Activated T-helper 1 cell treated with anti-CD3 and anti-CD28 coated beads, Interleukin-12 subunit alpha, Interleukin-12 subunit beta, Interleukin-2, Interleukin-4 antibody, amounts not matched to agents 30 ng/mL and 10 ng/mL and 1 ng/mL, durations not matched to agents 14 hours and 24 hours and 36 hours (primary cell): ENCODE measurements around the gene CARD11. TPM values are rescaled to one million over a fixed set of nuclear protein-coding genes. Genes with fewer than 3 reads are reported as not detected.
"Not testable (repeated sequence)": the region's sequence is repeated elsewhere in the genome, so short reads cannot be mapped to it uniquely, and the experiment has no call there.

Experiments
- DNase-seq: peaks from one replicate; pipeline ENCODE4 v3.0.0; 2021; ENCODE audit warnings: low spot score
- H3K27ac Mint-ChIP-seq: one replicate; pipeline ENCODE4 v1.8.0; 2021; ENCODE audit warnings: mild to moderate bottlenecking, mixed read lengths
- H3K27me3 Mint-ChIP-seq: one replicate; pipeline ENCODE4 v1.8.0; 2022; ENCODE audit warnings: mild to moderate bottlenecking, moderate library complexity, mixed read lengths; ENCODE audit not compliant: insufficient read depth
- H3K36me3 Mint-ChIP-seq: one replicate; pipeline ENCODE4 v1.8.0; 2021; ENCODE audit warnings: low read depth, mixed read lengths
- H3K4me1 Mint-ChIP-seq: one replicate; pipeline ENCODE4 v1.8.0; 2021; ENCODE audit warnings: low read depth, mixed read lengths
- H3K4me3 Mint-ChIP-seq: one replicate; pipeline ENCODE4 v1.8.0; 2021; ENCODE audit warnings: mild to moderate bottlenecking, moderate library complexity, mixed read lengths
- H3K9me3 Mint-ChIP-seq: one replicate; pipeline ENCODE4 v1.8.0; 2021; ENCODE audit warnings: mixed read lengths
- intact Hi-C: fragments of 100-400 bp; cut with micrococcal nuclease; formaldehyde crosslinking; loops from one replicate; pipeline ENCODE4 v1.15.1; 2024
- total RNA-seq: library from RNA; stranded (reverse); gene quantifications from 2 replicates; pipeline ENCODE4 v1.2.3, GENCODE V29; 2022

Gene CARD11
- total RNA-seq, 1 donor from 2014 or later = 128 TPM

DNA sequence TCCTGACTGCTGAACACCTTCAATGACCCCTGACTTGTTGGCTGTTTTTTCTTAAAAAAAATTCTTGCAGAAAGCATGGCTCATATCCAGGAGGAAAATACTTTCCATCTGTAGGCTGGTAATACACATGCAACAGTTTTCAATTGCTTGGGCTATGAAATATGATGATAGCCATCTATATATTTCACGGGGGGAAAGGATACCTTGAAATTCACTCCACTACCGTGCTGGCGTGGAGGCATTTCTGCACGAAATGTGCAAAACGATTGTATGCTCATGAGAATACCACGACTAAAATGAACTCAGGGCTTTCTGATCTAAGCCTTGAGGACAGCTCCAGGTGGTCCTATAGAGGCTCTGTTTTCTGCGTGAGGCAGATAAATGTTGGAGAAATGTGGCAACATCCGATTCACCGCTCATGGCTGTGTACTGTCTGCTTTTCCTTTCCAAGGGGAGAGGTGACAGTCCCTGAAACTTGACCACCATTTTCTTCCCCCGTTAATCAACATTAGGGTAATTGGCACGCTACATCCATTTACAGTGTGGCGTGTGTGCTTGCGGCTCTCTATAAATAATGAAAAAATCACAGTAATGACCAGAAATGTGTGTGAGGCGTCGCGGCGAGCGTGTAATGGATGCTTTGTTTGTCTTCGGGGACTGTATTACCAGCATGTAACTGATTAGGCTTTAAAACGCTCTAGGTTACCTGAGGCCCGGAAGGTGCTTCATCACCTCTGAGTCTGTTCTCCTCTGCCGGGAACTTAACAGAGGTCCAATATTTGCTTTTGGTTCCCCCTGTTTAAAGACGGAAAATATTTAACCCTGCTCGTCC, 12.8 kb upstream of the CARD11 start:
- peaks cover 6% of the 10 kb centered on the region for H3K9me3 Mint-ChIP-seq
- H3K36me3 Mint-ChIP-seq = no peaks in the 10 kb centered on the region
- no peak overlapping the region for H3K27ac Mint-ChIP-seq
- peaks cover 11% of the 10 kb centered on the region for H3K4me1 Mint-ChIP-seq
- no peak for DNase-seq
- H3K4me3 Mint-ChIP-seq = no peak overlapping the region
- H3K27me3 Mint-ChIP-seq = peaks cover 8% of the 10 kb centered on the region
- intact Hi-C loops = no loop called here

DNA sequence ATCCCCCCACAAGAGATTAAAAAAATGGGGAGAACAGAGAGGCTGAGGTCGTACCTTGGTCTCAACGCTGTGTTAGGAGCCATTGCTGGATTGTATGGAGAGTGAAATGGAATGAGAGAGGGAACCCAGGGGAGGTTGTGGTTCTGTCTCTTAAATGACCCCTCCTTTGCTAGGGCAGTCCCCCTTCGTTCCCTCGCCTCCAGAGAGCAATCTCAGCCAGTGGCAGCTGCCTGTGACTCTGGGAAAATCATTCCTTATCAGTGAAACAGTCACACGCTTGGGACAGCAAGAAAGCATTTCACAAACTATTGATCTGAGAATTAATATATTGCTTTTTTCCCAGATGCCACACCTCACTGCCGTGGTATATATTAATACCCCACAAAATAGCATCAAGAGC, 12.0 kb upstream of the CARD11 start:
- intact Hi-C loops = no loop called here
- DNase-seq = no peak
- Mint-ChIP-seq H3K4me1 (peaks cover 7% of the 10 kb centered on the region), H3K4me3 (no peak overlapping the region), H3K9me3 (peaks cover 6% of the 10 kb centered on the region), H3K36me3 (peaks cover 1% of the 10 kb centered on the region), H3K27ac (no peak overlapping the region), H3K27me3 (peaks cover 14% of the 10 kb centered on the region)

DNA sequence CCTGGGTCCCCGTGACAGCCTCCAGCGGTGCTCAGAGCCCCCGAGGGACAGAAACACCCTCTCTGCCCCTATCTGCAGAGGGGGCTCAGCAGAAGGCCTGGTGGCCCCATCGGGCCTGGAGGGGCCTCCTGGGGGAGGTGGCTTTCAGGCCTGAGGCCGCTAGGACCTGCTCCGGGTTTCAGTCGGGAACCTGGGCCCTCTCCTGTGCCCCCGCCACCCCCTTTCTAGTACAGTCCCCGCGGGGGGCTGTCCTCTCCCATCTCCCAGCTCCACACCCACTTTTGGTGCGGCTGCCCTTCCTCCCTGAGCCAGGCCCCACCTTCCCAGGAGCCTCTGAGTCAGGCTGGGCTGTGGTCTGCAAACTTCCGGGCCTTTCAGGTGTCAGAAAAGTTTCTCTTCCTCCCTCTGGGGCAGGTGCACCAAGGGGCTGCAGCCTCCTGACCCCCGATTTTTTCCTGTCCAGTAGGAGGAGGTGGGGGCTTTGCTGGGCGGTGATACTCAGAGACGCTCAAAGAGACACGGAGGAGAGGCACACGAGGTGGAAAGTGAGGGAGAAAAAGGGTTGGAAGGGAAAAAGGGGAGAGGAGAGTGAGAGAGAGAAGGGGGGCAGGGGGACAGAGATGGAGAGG, 692 bp downstream of the CARD11 start:
- intact Hi-C loops = loop anchor here (1.0 to 2.0 kb wide), 8 partner anchors 14 to 285 kb away; no protein-coding TSS in a partner anchor
- Mint-ChIP-seq H3K27ac (peak overlapping the region; percentile 95), H3K27me3 (no peaks in the 10 kb centered on the region), H3K4me1 (peaks cover 47% of the 10 kb centered on the region), H3K36me3 (peaks cover 32% of the 10 kb centered on the region), H3K9me3 (no peaks in the 10 kb centered on the region), H3K4me3 (peak overlapping the region; percentile 97)
- peak; percentile 65 for DNase-seq

DNA sequence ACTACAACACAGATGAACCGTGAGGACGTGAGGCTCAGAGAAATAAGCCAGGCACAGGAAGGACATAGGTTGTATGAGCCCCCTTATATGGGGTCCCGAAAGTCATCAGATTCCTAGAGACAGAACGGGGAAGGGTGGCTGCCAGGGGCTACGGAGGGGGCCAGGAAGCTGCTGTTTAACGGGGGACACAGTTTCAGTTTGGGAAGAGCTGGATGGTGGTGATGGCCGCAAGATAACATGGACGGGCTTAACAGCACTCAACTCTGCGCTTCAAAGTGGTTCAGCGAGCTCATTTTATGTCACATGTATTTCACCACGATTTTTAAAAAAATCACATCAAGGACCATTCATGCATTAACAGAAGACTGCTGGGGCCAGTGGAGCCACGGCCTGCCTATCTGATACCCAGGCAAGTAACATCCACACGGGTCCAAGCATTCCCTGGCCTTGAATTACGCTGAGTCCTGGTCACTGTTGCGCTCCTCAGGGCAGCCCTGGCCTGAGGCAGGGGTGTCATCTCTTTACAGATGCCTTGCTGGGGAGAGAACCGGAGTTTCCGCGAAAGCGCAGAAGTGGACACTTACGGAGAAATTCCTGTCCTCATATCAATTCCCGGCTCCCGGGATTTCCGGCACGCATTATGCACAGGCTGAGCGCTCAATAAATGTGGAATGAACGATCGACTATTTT, 1.5 kb downstream of the CARD11 start:
- Mint-ChIP-seq H3K4me3 (peak overlapping the region; percentile 97), H3K4me1 (peaks cover 54% of the 10 kb centered on the region), H3K36me3 (peaks cover 34% of the 10 kb centered on the region), H3K27me3 (no peaks in the 10 kb centered on the region), H3K9me3 (no peaks in the 10 kb centered on the region), H3K27ac (peak overlapping the region; percentile 77)
- DNase-seq = no peak
- intact Hi-C loops = loop anchor here (2.0 kb wide), 5 partner anchors 13 to 147 kb away; no protein-coding TSS in a partner anchor

DNA sequence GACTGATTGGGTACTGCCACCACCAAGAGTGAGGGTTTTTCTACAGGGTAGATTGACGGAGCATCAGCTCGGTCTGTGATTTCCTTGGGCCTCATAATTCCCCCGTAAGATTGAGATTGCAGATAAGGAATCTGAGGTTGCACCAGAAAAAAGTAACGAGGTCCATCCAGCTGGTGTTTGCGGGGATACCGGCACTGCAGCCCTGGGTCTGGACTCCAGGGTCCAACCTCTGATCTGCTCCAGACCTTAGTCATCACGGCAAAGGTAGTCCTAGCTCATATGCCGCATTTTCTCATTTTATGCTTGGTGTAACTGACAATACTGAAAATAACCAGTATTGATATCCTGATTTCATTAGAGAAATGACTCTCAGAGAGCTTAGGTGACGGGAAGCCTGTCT, 3.9 kb downstream of the CARD11 start:
- Mint-ChIP-seq H3K4me1 (peaks cover 59% of the 10 kb centered on the region), H3K9me3 (no peaks in the 10 kb centered on the region), H3K4me3 (peak overlapping the region; percentile 73), H3K27me3 (no peaks in the 10 kb centered on the region), H3K36me3 (peaks cover 41% of the 10 kb centered on the region), H3K27ac (peak overlapping the region; percentile 73)
- no peak for DNase-seq
- intact Hi-C loops = no loop called here

DNA sequence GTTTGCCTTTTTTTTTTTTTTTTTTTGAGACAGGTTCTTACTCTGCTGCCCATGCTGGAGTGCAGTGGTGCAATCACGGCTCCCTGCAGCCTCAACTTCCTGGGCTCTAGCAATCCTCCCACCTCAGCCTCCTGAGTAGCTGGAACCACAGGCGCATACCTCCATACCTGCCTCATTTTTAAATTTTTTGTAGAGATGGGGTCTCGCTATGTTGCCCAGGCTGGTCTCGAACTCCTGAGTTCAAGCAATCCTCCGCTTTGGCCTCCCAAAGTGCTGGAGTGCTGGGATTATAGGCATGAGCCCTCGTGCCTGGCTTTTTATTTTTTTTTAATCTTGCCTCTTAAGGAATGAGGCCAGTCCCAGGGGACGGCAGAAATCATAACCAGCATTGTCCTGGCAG, 5.7 kb downstream of the CARD11 start:
- H3K9me3 Mint-ChIP-seq, DNase-seq, H3K27me3 Mint-ChIP-seq, intact Hi-C loops: not testable (repeated sequence)
- H3K36me3 Mint-ChIP-seq = peaks cover 46% of the 10 kb centered on the region
- peak overlapping the region; percentile 25 for H3K4me3 Mint-ChIP-seq
- H3K4me1 Mint-ChIP-seq = peaks cover 67% of the 10 kb centered on the region
- H3K27ac Mint-ChIP-seq = peak overlapping the region; percentile 9

DNA sequence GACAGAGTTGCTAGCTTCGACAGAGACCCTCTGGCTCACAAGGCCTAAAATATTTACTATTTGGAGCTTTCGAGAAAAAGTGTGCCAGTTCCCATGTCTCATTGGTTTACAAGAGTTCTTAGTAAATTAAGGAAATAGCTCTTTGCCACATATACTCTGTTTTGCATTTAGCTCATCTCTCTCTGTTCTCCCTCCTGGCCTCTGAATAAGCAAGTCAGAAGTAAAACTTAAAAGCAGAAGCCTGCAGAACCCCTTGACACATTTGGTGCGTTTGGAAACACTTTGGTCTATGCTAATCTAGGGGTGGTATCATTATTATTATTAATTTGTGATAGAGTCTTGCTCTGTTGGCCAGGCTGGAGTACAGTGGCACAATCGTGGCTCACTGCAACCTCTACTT, 6.4 kb downstream of the CARD11 start:
- Mint-ChIP-seq H3K36me3 (peaks cover 48% of the 10 kb centered on the region), H3K4me1 (peaks cover 66% of the 10 kb centered on the region), H3K4me3 (no peak overlapping the region), H3K27me3 (no peaks in the 10 kb centered on the region), H3K27ac (no peak overlapping the region), H3K9me3 (no peaks in the 10 kb centered on the region)
- DNase-seq = no peak
- intact Hi-C loops = no loop called here

DNA sequence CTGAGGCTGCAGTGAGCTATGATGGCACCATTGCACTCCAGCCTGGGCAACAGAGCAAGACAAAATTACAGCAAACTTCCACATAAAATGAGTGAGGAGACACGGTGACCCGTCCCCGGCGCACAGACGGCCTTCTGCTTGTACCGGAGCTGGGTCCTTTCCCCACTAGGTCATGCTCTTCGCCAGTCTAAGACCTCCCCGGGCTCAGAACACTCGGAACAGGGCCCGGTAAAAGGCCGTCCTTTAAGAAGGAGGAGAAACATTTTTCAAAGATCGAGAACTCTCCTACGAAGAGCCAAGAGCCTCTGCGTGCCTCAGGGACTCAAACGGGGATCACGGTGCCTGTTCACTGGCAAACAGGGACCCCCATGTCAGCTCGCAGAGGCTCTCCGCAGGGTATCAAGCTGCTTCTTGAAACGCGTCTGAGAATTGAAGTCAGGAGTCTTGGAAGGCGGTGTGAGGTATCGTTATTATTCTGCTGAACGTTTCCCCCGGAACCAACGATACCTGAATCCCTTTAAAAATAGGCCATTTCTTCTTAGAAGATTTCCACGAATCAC, 9.0 kb downstream of the CARD11 start:
- H3K4me3 Mint-ChIP-seq = no peak overlapping the region
- intact Hi-C loops = no loop called here
- H3K27ac Mint-ChIP-seq = no peak overlapping the region
- H3K9me3 Mint-ChIP-seq = no peaks in the 10 kb centered on the region
- H3K27me3 Mint-ChIP-seq = no peaks in the 10 kb centered on the region
- no peak for DNase-seq
- H3K36me3 Mint-ChIP-seq = peaks cover 46% of the 10 kb centered on the region
- H3K4me1 Mint-ChIP-seq = peaks cover 57% of the 10 kb centered on the region

DNA sequence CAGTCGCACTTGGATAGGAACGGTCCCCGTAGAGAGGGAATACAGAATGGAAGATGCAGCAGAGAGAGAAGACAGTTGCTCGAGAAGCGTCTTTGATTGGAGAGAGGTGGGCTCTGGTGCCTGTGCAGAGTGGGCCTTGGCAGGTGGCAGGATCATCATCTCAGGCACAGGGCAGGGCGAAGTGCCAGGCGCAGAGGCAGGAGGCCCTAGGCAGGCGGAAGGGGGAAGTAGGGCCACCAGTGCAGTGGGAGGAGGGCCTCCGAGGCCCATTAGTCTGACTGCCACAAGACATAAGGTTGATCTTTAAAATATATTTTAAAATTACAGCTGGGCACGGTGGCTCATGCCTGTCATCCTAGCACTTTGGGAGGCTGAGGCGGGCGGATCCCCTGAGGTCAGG, 10.1 kb downstream of the CARD11 start:
- peak overlapping the region; percentile 1 for H3K27ac Mint-ChIP-seq
- no peak for DNase-seq
- intact Hi-C loops = no loop called here
- no peak overlapping the region for H3K4me3 Mint-ChIP-seq
- no peaks in the 10 kb centered on the region for H3K9me3 Mint-ChIP-seq
- H3K36me3 Mint-ChIP-seq = peaks cover 43% of the 10 kb centered on the region
- H3K4me1 Mint-ChIP-seq = peaks cover 59% of the 10 kb centered on the region
- no peaks in the 10 kb centered on the region for H3K27me3 Mint-ChIP-seq

DNA sequence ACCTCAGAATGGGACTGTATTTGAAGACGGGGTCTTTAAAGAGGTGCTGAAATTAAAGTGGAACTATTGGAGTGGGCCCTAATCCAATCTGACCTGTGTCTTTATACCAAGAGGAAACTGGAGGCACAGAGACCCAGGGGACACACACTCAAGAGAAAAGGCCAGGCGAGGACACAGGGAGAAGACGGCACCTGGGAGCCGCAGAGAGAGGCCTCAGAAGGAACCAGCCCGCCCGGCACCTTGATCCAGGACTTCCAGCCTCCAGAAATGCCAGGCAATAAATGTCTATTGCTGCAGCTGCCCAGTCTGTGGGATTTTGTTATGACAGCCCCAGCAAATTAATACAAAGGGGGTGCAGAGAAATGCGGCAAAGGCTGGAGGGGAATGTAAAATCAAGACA, 10.5 kb downstream of the CARD11 start:
- no peaks in the 10 kb centered on the region for H3K27me3 Mint-ChIP-seq
- no peak for DNase-seq
- H3K9me3 Mint-ChIP-seq = no peaks in the 10 kb centered on the region
- H3K36me3 Mint-ChIP-seq = peaks cover 45% of the 10 kb centered on the region
- H3K27ac Mint-ChIP-seq = peak overlapping the region; percentile 1
- intact Hi-C loops = no loop called here
- H3K4me3 Mint-ChIP-seq = no peak overlapping the region
- peaks cover 59% of the 10 kb centered on the region for H3K4me1 Mint-ChIP-seq

DNA sequence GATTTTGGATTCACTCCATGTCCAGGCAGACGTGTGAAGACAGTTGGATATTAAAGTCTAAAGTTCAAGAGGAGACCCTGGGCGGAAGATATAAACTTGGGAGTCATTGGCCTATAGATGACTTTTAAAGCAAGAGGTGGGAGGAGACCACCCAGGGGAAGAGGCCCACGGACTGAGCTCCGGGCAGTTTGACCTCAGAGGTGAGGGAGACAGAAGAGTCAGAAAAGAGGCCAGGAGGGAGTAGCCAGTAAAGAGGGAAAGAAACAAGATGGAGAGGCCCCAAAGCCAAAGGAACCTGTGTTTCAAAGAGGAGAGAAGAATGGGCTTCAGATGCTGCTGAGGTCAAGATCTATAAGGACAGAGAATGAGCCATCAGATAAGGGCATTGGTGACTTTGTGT, 11.4 kb downstream of the CARD11 start:
- Mint-ChIP-seq H3K27ac (peak overlapping the region; percentile 49), H3K36me3 (peaks cover 51% of the 10 kb centered on the region), H3K4me1 (peaks cover 60% of the 10 kb centered on the region), H3K27me3 (no peaks in the 10 kb centered on the region), H3K4me3 (no peak overlapping the region), H3K9me3 (peaks cover 2% of the 10 kb centered on the region)
- intact Hi-C loops = no loop called here
- no peak for DNase-seq

DNA sequence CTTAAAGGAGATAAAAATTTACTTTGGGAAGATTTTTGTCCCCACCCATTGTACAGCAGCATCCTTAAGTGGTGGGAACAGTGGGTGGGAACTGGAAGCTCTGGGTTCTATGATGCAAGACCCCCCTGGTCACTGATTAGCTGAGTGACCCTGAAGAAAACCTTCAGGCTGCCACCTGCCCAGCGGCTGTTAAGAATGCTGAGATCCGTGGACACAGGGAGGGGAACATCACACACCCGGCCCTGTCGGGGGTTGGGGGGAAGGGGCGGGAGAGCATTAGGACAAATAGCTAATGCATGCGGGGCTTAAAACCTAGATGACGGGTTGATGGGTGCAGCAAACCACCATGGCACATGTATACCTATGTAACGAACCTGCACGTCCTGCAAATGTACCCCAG, 14.5 kb downstream of the CARD11 start:
- DNase-seq = no peak
- Mint-ChIP-seq H3K27ac (no peak overlapping the region), H3K4me3 (no peak overlapping the region), H3K27me3 (no peaks in the 10 kb centered on the region), H3K36me3 (peaks cover 61% of the 10 kb centered on the region), H3K9me3 (peaks cover 6% of the 10 kb centered on the region), H3K4me1 (peaks cover 61% of the 10 kb centered on the region)
- intact Hi-C loops = loop anchor here (2.0 kb wide), 2 partner anchors 14 to 72 kb away; partner anchors contain the start of gene CARD11
